Measurements from ENCODE around the gene TSPAN31. TPM values are rescaled to one million over a fixed set of nuclear protein-coding genes. Genes with fewer than 3 reads are reported as not detected.
A peak's percentile ranks its signal among the peaks of the same experiment; 100 is the strongest.

The TSPAN31 gene
- total RNA-seq, 1 donor from 2014 or later, result 31.3 TPM

GRCh38 chr12:57741844-57742738 lies 2.7 kb upstream of the TSPAN31 start:
- H3K27ac Mint-ChIP-seq, result no peak overlapping the region
- peaks cover 9% of the 10 kb centered on the region for H3K4me1 Mint-ChIP-seq (ENCODE audit: low read depth)
- no peak for TF ChIP-seq CTCF (IDR thresholded peaks at IDR 0.05; ENCODE audit: unreplicated experiment)
- peaks cover under 1% of the 10 kb centered on the region for H3K36me3 Mint-ChIP-seq (ENCODE audit: insufficient read depth)
- H3K27me3 Mint-ChIP-seq, result peaks cover 49% of the 10 kb centered on the region
- H3K4me3 Mint-ChIP-seq (ENCODE audit: low read depth), result no peak overlapping the region
- DNase-seq (ENCODE audit: low spot score, unreplicated experiment), result no peak
- no peaks in the 10 kb centered on the region for H3K9me3 Mint-ChIP-seq (ENCODE audit: low read depth)

- no peak for DNase-seq (ENCODE audit: low spot score, unreplicated experiment)
- no peak overlapping the region for H3K27ac Mint-ChIP-seq
- TF ChIP-seq CTCF (IDR thresholded peaks at IDR 0.05; ENCODE audit: unreplicated experiment), result no peak
- peaks cover 48% of the 10 kb centered on the region for H3K27me3 Mint-ChIP-seq
- H3K36me3 Mint-ChIP-seq (ENCODE audit: insufficient read depth), result peaks cover 8% of the 10 kb centered on the region
- H3K9me3 Mint-ChIP-seq (ENCODE audit: low read depth), result no peaks in the 10 kb centered on the region
- H3K4me1 Mint-ChIP-seq (ENCODE audit: low read depth), result peaks cover 9% of the 10 kb centered on the region
- H3K4me3 Mint-ChIP-seq (ENCODE audit: low read depth), result peak overlapping the region; percentile 93
These were observed 1.1 kb upstream of the TSPAN31 start for GRCh38 chr12:57743769-57744168.

- Mint-ChIP-seq H3K4me1 (ENCODE audit: low read depth) (peaks cover 5% of the 10 kb centered on the region), H3K36me3 (ENCODE audit: insufficient read depth) (peaks cover 13% of the 10 kb centered on the region), H3K9me3 (ENCODE audit: low read depth) (no peaks in the 10 kb centered on the region), H3K4me3 (ENCODE audit: low read depth) (peak overlapping the region; percentile 93), H3K27ac (peak overlapping the region; percentile 93), H3K27me3 (peaks cover 42% of the 10 kb centered on the region)
- TF ChIP-seq CTCF (IDR thresholded peaks at IDR 0.05; ENCODE audit: unreplicated experiment), result no peak
- no peak for DNase-seq (ENCODE audit: low spot score, unreplicated experiment)
These were observed 554 bp upstream of the TSPAN31 start for GRCh38 chr12:57744194-57744776.

- peak overlapping the region; percentile 93 for H3K27ac Mint-ChIP-seq
- no peak for DNase-seq (ENCODE audit: low spot score, unreplicated experiment)
- TF ChIP-seq CTCF (IDR thresholded peaks at IDR 0.05; ENCODE audit: unreplicated experiment), result no peak
- H3K4me3 Mint-ChIP-seq (ENCODE audit: low read depth), result peak overlapping the region; percentile 93
- peaks cover 5% of the 10 kb centered on the region for H3K4me1 Mint-ChIP-seq (ENCODE audit: low read depth)
- no peaks in the 10 kb centered on the region for H3K9me3 Mint-ChIP-seq (ENCODE audit: low read depth)
- peaks cover 18% of the 10 kb centered on the region for H3K36me3 Mint-ChIP-seq (ENCODE audit: insufficient read depth)
- H3K27me3 Mint-ChIP-seq, result peaks cover 32% of the 10 kb centered on the region
These were observed 644 bp downstream of the TSPAN31 start for GRCh38 chr12:57745485-57745881.

- Mint-ChIP-seq H3K4me1 (ENCODE audit: low read depth) (peaks cover 5% of the 10 kb centered on the region), H3K27me3 (peaks cover 26% of the 10 kb centered on the region), H3K27ac (peak overlapping the region; percentile 93), H3K4me3 (ENCODE audit: low read depth) (peak overlapping the region; percentile 93), H3K36me3 (ENCODE audit: insufficient read depth) (peaks cover 19% of the 10 kb centered on the region), H3K9me3 (ENCODE audit: low read depth) (no peaks in the 10 kb centered on the region)
- no peak for TF ChIP-seq CTCF (IDR thresholded peaks at IDR 0.05; ENCODE audit: unreplicated experiment)
- no peak for DNase-seq (ENCODE audit: low spot score, unreplicated experiment)
These were observed 1.2 kb downstream of the TSPAN31 start for GRCh38 chr12:57746025-57746424.
